ENCODE results near the gene CMKLR1.

The CMKLR1 gene

GRCh38 chr12:108299516-108299915 lies 39.6 kb downstream of the CMKLR1 start:
- H2AFZ ChIP-seq (ENCODE audit: low read depth, low read length), result no peak overlapping the region
- ATAC-seq (ENCODE audit: insufficient read depth, low read depth) (no peak), DNase-seq (no peak)
- H3K4me1 ChIP-seq (ENCODE audit: insufficient read depth, low read length), result no peaks in the 10 kb centered on the region
- TF ChIP-seq EZH2 (IDR thresholded peaks at IDR 0.05; ENCODE audit: borderline replicate concordance, low read depth, low read length, severe bottlenecking) (no peak), CTCF (IDR thresholded peaks at IDR 0.05; ENCODE audit: borderline replicate concordance, extremely low read depth, low read length, poor library complexity, severe bottlenecking) (no peak)
- no peak overlapping the region for H3K4me3 ChIP-seq (ENCODE audit: low read depth in 1 of 2, low read length in 2 of 2)
- peaks cover under 1% of the 10 kb centered on the region for H3K27me3 ChIP-seq (ENCODE audit: insufficient read depth, low read length, poor library complexity)
- H3K9me3 ChIP-seq (ENCODE audit: insufficient read depth, low read length, severe bottlenecking), result no peaks in the 10 kb centered on the region
- H4K20me1 ChIP-seq (ENCODE audit: insufficient read depth, low read length), result 0 out of 2 replicates have a peak, but pooled peaks cover 4% of the 10 kb centered on the region
- H3K27ac ChIP-seq (ENCODE audit: low read length), result no peak overlapping the region
- H3K9ac ChIP-seq (ENCODE audit: low read depth, low read length), result no peak overlapping the region
- H3K36me3 ChIP-seq (ENCODE audit: insufficient read depth, low read length), result no peaks in the 10 kb centered on the region
- no peak overlapping the region for H3K4me2 ChIP-seq (ENCODE audit: insufficient read depth, low read length)
- no peaks in the 10 kb centered on the region for H3K79me2 ChIP-seq (ENCODE audit: insufficient read depth, low read length)

GRCh38 chr12:108298761-108299275 lies 40.3 kb downstream of the CMKLR1 start:
- no peak overlapping the region for H2AFZ ChIP-seq (ENCODE audit: low read depth, low read length)
- H3K27me3 ChIP-seq (ENCODE audit: insufficient read depth, low read length, poor library complexity), result peaks cover 4% of the 10 kb centered on the region
- H3K9me3 ChIP-seq (ENCODE audit: insufficient read depth, low read length, severe bottlenecking), result no peaks in the 10 kb centered on the region
- no peak for DNase-seq
- no peak overlapping the region for H3K9ac ChIP-seq (ENCODE audit: low read depth, low read length)
- no peak overlapping the region for H3K4me2 ChIP-seq (ENCODE audit: insufficient read depth, low read length)
- TF ChIP-seq EZH2 (IDR thresholded peaks at IDR 0.05; ENCODE audit: borderline replicate concordance, low read depth, low read length, severe bottlenecking), result no peak
- no peak for TF ChIP-seq CTCF (IDR thresholded peaks at IDR 0.05; ENCODE audit: borderline replicate concordance, extremely low read depth, low read length, poor library complexity, severe bottlenecking)
- no peaks in the 10 kb centered on the region for H3K36me3 ChIP-seq (ENCODE audit: insufficient read depth, low read length)
- ATAC-seq (ENCODE audit: insufficient read depth, low read depth), result no peak
- H3K4me1 ChIP-seq (ENCODE audit: insufficient read depth, low read length), result no peaks in the 10 kb centered on the region
- H3K27ac ChIP-seq (ENCODE audit: low read length), result no peak overlapping the region
- H3K79me2 ChIP-seq (ENCODE audit: insufficient read depth, low read length), result no peaks in the 10 kb centered on the region
- H3K4me3 ChIP-seq (ENCODE audit: low read depth in 1 of 2, low read length in 2 of 2), result no peak overlapping the region
- 0 out of 2 replicates have a peak, but pooled peaks cover 4% of the 10 kb centered on the region for H4K20me1 ChIP-seq (ENCODE audit: insufficient read depth, low read length)

- no peak for ATAC-seq (ENCODE audit: insufficient read depth, low read depth)
These were observed 41.0 kb downstream of the CMKLR1 start for GRCh38 chr12:108297895-108298760.

More at GRCh38 chr12:108297895-108298760, 41.0 kb downstream of the CMKLR1 start:
- Histone ChIP-seq H2AFZ (ENCODE audit: low read depth, low read length) (no peak overlapping the region), H4K20me1 (ENCODE audit: insufficient read depth, low read length) (0 out of 2 replicates have a peak, but pooled peaks cover 4% of the 10 kb centered on the region), H3K4me3 (ENCODE audit: low read depth in 1 of 2, low read length in 2 of 2) (no peak overlapping the region), H3K4me2 (ENCODE audit: insufficient read depth, low read length) (no peak overlapping the region), H3K9me3 (ENCODE audit: insufficient read depth, low read length, severe bottlenecking) (no peaks in the 10 kb centered on the region), H3K4me1 (ENCODE audit: insufficient read depth, low read length) (no peaks in the 10 kb centered on the region), H3K9ac (ENCODE audit: low read depth, low read length) (no peak overlapping the region), H3K79me2 (ENCODE audit: insufficient read depth, low read length) (no peaks in the 10 kb centered on the region), H3K27ac (ENCODE audit: low read length) (no peak overlapping the region), H3K27me3 (ENCODE audit: insufficient read depth, low read length, poor library complexity) (peaks cover 4% of the 10 kb centered on the region), H3K36me3 (ENCODE audit: insufficient read depth, low read length) (no peaks in the 10 kb centered on the region)
- no peak for DNase-seq
- TF ChIP-seq EZH2 (IDR thresholded peaks at IDR 0.05; ENCODE audit: borderline replicate concordance, low read depth, low read length, severe bottlenecking) (no peak), CTCF (IDR thresholded peaks at IDR 0.05; ENCODE audit: borderline replicate concordance, extremely low read depth, low read length, poor library complexity, severe bottlenecking) (no peak)

Measured in DND-41 (cell line).